H9 (cell line): ENCODE results near the gene P4HB. TPM values are rescaled to one million over a fixed set of nuclear protein-coding genes. Genes with fewer than 3 reads are reported as not detected.
A peak's percentile ranks its signal among the peaks of the same experiment; 100 is the strongest.

Experiments
- DNase-seq: peaks from one replicate; pipeline ENCODE4 v3.0.0-alpha.2; 2017
- H2AFZ ChIP-seq: one replicate; pipeline ENCODE4 v1.6.1; 2013; ENCODE audit warnings: mild to moderate bottlenecking, low read length, control low read depth, moderate library complexity
- H2AK5ac ChIP-seq: 2 replicates; pipeline ENCODE4 v1.6.1; 2013; ENCODE audit warnings: low read length, control low read depth, mixed read lengths; ENCODE audit not compliant: insufficient read length
- H2BK120ac ChIP-seq: one replicate; pipeline ENCODE4 v1.6.1; 2013; ENCODE audit warnings: low read depth, mild to moderate bottlenecking, low read length, control low read depth, inconsistent platforms; ENCODE audit not compliant: poor library complexity, severe bottlenecking
- H2BK12ac ChIP-seq: 2 replicates; pipeline ENCODE4 v1.6.1; 2013; ENCODE audit warnings: low read length, control low read depth, mixed read lengths, low read depth; ENCODE audit not compliant: insufficient read length
- H2BK15ac ChIP-seq: 2 replicates; pipeline ENCODE4 v1.6.1; 2013; ENCODE audit warnings: low read depth, low read length, control low read depth
- H2BK20ac ChIP-seq: one replicate; pipeline ENCODE4 v1.6.1; 2013; ENCODE audit warnings: low read depth, mild to moderate bottlenecking, low read length, control low read depth, inconsistent platforms; ENCODE audit not compliant: poor library complexity, severe bottlenecking
- H2BK5ac ChIP-seq: 2 replicates; pipeline ENCODE4 v1.6.1; 2013; ENCODE audit warnings: low read length, control low read depth, mixed read lengths; ENCODE audit not compliant: insufficient read length
- H3K14ac ChIP-seq: 2 replicates; pipeline ENCODE4 v1.6.1; 2013; ENCODE audit warnings: low read length, control low read depth; ENCODE audit not compliant: insufficient read depth
- H3K18ac ChIP-seq: 2 replicates; pipeline ENCODE4 v1.6.1; 2013; ENCODE audit warnings: low read depth, mild to moderate bottlenecking, mixed read lengths, low read length, control low read depth; ENCODE audit not compliant: insufficient read length
- H3K23ac ChIP-seq: 2 replicates; pipeline ENCODE4 v1.6.1; 2013; ENCODE audit warnings: low read length, control low read depth, mixed read lengths, low read depth; ENCODE audit not compliant: insufficient read length
- H3K23me2 ChIP-seq: 2 replicates; pipeline ENCODE4 v1.6.1; 2013; ENCODE audit warnings: low read depth, mild to moderate bottlenecking, mixed read lengths, low read length, control low read depth; ENCODE audit not compliant: insufficient read length, poor library complexity, severe bottlenecking
- H3K27ac ChIP-seq: 2 replicates; pipeline ENCODE4 v1.5.1; 2013; ENCODE audit warnings: low read length, control low read depth, mixed read lengths, low read depth; ENCODE audit not compliant: insufficient read length
- H3K27me3 ChIP-seq: 2 replicates; pipeline ENCODE4 v1.6.1; 2013; ENCODE audit warnings: low read length, control low read depth, inconsistent platforms; ENCODE audit not compliant: insufficient read depth
- H3K4ac ChIP-seq: 2 replicates; pipeline ENCODE4 v1.6.1; 2013; ENCODE audit warnings: low read depth, mild to moderate bottlenecking, control low read depth, inconsistent platforms, low read length, moderate library complexity
- H3K4me1 ChIP-seq: 2 replicates; pipeline ENCODE4 v1.6.1; 2013; ENCODE audit warnings: low read length, control low read depth, inconsistent platforms; ENCODE audit not compliant: insufficient read depth
- H3K4me2 ChIP-seq: 2 replicates; pipeline ENCODE4 v1.6.1; 2013; ENCODE audit warnings: low read length, control low read depth, mixed read lengths; ENCODE audit not compliant: insufficient read length, insufficient read depth
- H3K56ac ChIP-seq: 2 replicates; pipeline ENCODE4 v1.6.1; 2013; ENCODE audit warnings: low read depth, mild to moderate bottlenecking, mixed read lengths, low read length, control low read depth; ENCODE audit not compliant: insufficient read length
- H3K79me1 ChIP-seq: 2 replicates; pipeline ENCODE4 v1.6.1; 2013; ENCODE audit warnings: low read depth, mild to moderate bottlenecking, moderate library complexity, low read length, control low read depth, inconsistent platforms; ENCODE audit not compliant: insufficient read depth, poor library complexity, severe bottlenecking
- H3K79me2 ChIP-seq: 2 replicates; pipeline ENCODE4 v1.6.1; 2013; ENCODE audit warnings: low read length, control low read depth, inconsistent platforms; ENCODE audit not compliant: insufficient read depth
- H3K9ac ChIP-seq: 2 replicates; pipeline ENCODE4 v1.6.1; 2013; ENCODE audit warnings: low read length, control low read depth, mixed read lengths; ENCODE audit not compliant: insufficient read length; ENCODE audit errors: extremely low read depth
- H3K9me3 ChIP-seq: one replicate; pipeline ENCODE4 v1.6.1; 2013; ENCODE audit warnings: low read depth, low read length, inconsistent platforms; ENCODE audit not compliant: control insufficient read depth
- H3T11ph ChIP-seq: one replicate; pipeline ENCODE4 v1.6.1; 2013; ENCODE audit warnings: mild to moderate bottlenecking, low read length, control low read depth, inconsistent platforms
- H4K20me1 ChIP-seq: one replicate; pipeline ENCODE4 v1.6.1; 2013; ENCODE audit not compliant: control insufficient read depth, insufficient read length, insufficient read depth
- H4K5ac ChIP-seq: 2 replicates; pipeline ENCODE4 v1.6.1; 2013; ENCODE audit warnings: low read depth, mild to moderate bottlenecking, mixed read lengths, low read length, control low read depth; ENCODE audit not compliant: insufficient read length
- H4K8ac ChIP-seq: replicated peaks from 2 replicates; pipeline ENCODE4 v1.6.1; 2013; ENCODE audit warnings: low read length, control low read depth, mixed read lengths, low read depth; ENCODE audit not compliant: insufficient read length
- H4K91ac ChIP-seq: 2 replicates; pipeline ENCODE4 v1.6.1; 2013; ENCODE audit warnings: low read depth, mild to moderate bottlenecking, moderate library complexity, mixed read lengths, low read length, control low read depth; ENCODE audit not compliant: insufficient read length
- H3K27ac Mint-ChIP-seq, 3 experiments: 2 replicates in 2 of 3; 3 replicates in 1 of 3; pipeline ENCODE4 v1.8.0; 2020 to 2021; ENCODE audit warnings: mixed read lengths in 3 of 3, mild to moderate bottlenecking in 1 of 3, moderate library complexity in 1 of 3
- H3K27me3 Mint-ChIP-seq: 2 replicates; pipeline ENCODE4 v1.8.0; 2021; ENCODE audit warnings: low read depth, mild to moderate bottlenecking, moderate library complexity, mixed read lengths
- H3K36me3 Mint-ChIP-seq, 3 experiments: 2 replicates in 2 of 3; 3 replicates in 1 of 3; pipeline ENCODE4 v1.8.0; 2020 to 2021; ENCODE audit warnings: low read depth in 3 of 3, mixed read lengths in 3 of 3; ENCODE audit not compliant: insufficient read depth in 1 of 3
- H3K4me1 Mint-ChIP-seq, 2 experiments: 2 replicates each; pipeline ENCODE4 v1.8.0; 2020; ENCODE audit warnings: mixed read lengths in 2 of 2
- H3K4me3 Mint-ChIP-seq, 2 experiments: 2 replicates in 1 of 2; 3 replicates in 1 of 2; pipeline ENCODE4 v1.8.0; 2020 to 2021; ENCODE audit warnings: mild to moderate bottlenecking in 2 of 2, mixed read lengths in 2 of 2, moderate library complexity in 1 of 2
- H3K9me3 Mint-ChIP-seq, 2 experiments: 2 replicates in 1 of 2; 3 replicates in 1 of 2; pipeline ENCODE4 v1.8.0; 2020; ENCODE audit warnings: mild to moderate bottlenecking in 2 of 2, mixed read lengths in 2 of 2, moderate library complexity in 1 of 2
- CTCF ChIP-seq: fragments of 200-600 bp; sonication (generic); conservative IDR thresholded peaks from 3 replicates; pipeline ENCODE4 v1.8.0; 2021; ENCODE audit warnings: antibody characterized with exemption, mild to moderate bottlenecking
- WGBS: extraction: QIAGEN DNeasy Blood & Tissue Kit; methylation state at CpG from one replicate; pipeline ENCODE4 v1.1.7; 2013; ENCODE audit warnings: missing lambda C conversion rate, low lambda C conversion rate, mixed read lengths; ENCODE audit not compliant: insufficient read length; ENCODE audit errors: extremely low coverage; 5-methylcytosine and 5-hydroxymethylcytosine counted together
- total RNA-seq: library from RNA; stranded (reverse); gene quantifications from 2 replicates; pipeline ENCODE4 v1.2.1, GENCODE V29; 2021

The P4HB gene
- total RNA-seq, 1 experiment from 2014 or later, result 366 TPM

- Histone ChIP-seq H3K23ac (no peak overlapping the region), H3T11ph (no peak overlapping the region), H4K20me1 (no peaks in the 10 kb centered on the region), H3K79me1 (peaks cover 19% of the 10 kb centered on the region), H2BK15ac (no peak overlapping the region), H3K4me1 (no peaks in the 10 kb centered on the region), H4K5ac (no peak overlapping the region), H3K9ac (no peak overlapping the region), H2BK5ac (no peak overlapping the region), H3K23me2 (peaks cover 3% of the 10 kb centered on the region), H3K14ac (no peak overlapping the region), H2AK5ac (no peak overlapping the region), H4K8ac (no peak overlapping the region), H2AFZ (no peak overlapping the region), H2BK20ac (no peak overlapping the region), H3K27me3 (no peaks in the 10 kb centered on the region), H3K4ac (no peak overlapping the region), H2BK120ac (no peak overlapping the region), H2BK12ac (no peak overlapping the region), H3K4me2 (no peak overlapping the region), H3K9me3 (no peaks in the 10 kb centered on the region), H3K79me2 (peaks cover 11% of the 10 kb centered on the region; the same call in 1 of the 2 replicates), H4K91ac (no peak overlapping the region), H3K18ac (no peak overlapping the region), H3K56ac (no peak overlapping the region), H3K27ac (no peak overlapping the region)
- TF ChIP-seq CTCF, result no peak
- H3K4me1 Mint-ChIP-seq, result peaks cover 3 to 11% of the 10 kb centered on the region in 2 experiments; a peak in 3 of 4 replicates
- H3K36me3 Mint-ChIP-seq, result peaks cover 57 to 89% (median 75%) of the 10 kb centered on the region in 3 experiments
- WGBS, result no CpG with 5 or more reads among the region's 10 CpGs
- peak overlapping the region in 2 of 3 experiments; percentile 19 to 27; a peak in 1 of 7 replicates for H3K27ac Mint-ChIP-seq
- no peak for DNase-seq
- 0 out of 2 replicates have a peak, but pooled peaks cover 1% of the 10 kb centered on the region for H3K27me3 Mint-ChIP-seq
- H3K4me3 Mint-ChIP-seq, result peak overlapping the region in 1 of 2 experiments; percentile 62; a peak in 2 of 5 replicates
- H3K9me3 Mint-ChIP-seq, result no peaks in the 10 kb centered on the region
Measured at GRCh38 chr17:81885454-81885853, 25.1 kb upstream of the P4HB start.
